Breast epithelium (tissue), 4 donors: ENCODE data around the gene SLCO4A1. TPM values are rescaled to one million over a fixed set of nuclear protein-coding genes. Genes with fewer than 3 reads are reported as not detected.

ENCODE experiments used
- DNase-seq, 2 donors: peaks; one replicate each; pipeline ENCODE4 v3.0.0-alpha.2; 2019; ENCODE audit warnings: low spot score in 2 of 2
- H3K27ac ChIP-seq, 2 donors: fragments of 200-600 bp; sonication (generic) in 1 of 2; one replicate each; pipeline ENCODE4 v1.5.1; 2016 to 2019; ENCODE audit warnings: mild to moderate bottlenecking in 1 of 2
- H3K27me3 ChIP-seq, 2 donors: fragments of 200-600 bp; sonication (generic) in 1 of 2; one replicate each; pipeline versions ENCODE4 v1.5.1 to v1.6.0; 2017 to 2019; ENCODE audit warnings: control low read depth in 1 of 2, mild to moderate bottlenecking in 1 of 2
- H3K36me3 ChIP-seq: fragments of 200-600 bp; one replicate; pipeline ENCODE4 v1.5.1; 2019
- H3K4me1 ChIP-seq, 2 donors: fragments of 200-600 bp; sonication (generic); one replicate each; pipeline ENCODE4 v1.5.1; 2016 to 2019; ENCODE audit warnings: control low read depth in 1 of 2
- H3K4me3 ChIP-seq, 3 donors: fragments of 200-600 bp; sonication (generic); 1 replicate in 2 of 3; 2 replicates in 1 of 3; pipeline ENCODE4 v1.5.1; 2016 to 2019; ENCODE audit warnings: mild to moderate bottlenecking in 3 of 3, moderate library complexity in 2 of 3
- H3K9me3 ChIP-seq, 2 donors: fragments of 200-600 bp; sonication (generic) in 1 of 2; one replicate each; pipeline ENCODE4 v1.5.1; 2016 to 2019; ENCODE audit warnings: control low read depth in 1 of 2
- POLR2A ChIP-seq: fragments of 450-650 bp; IDR thresholded peaks from one replicate; pipeline ENCODE4 v1.6.1; 2016; ENCODE audit warnings: antibody characterized with exemption, mild to moderate bottlenecking, moderate library complexity
- POLR2AphosphoS5 ChIP-seq, 3 donors: sonication (generic); formaldehyde crosslinking; IDR thresholded peaks; one replicate each; pipeline ENCODE4 v1.6.1; 2017; ENCODE audit warnings: antibody characterized with exemption in 3 of 3
- intact Hi-C: fragments of 100-400 bp; cut with DNase I; formaldehyde crosslinking; loops from one replicate; pipeline ENCODE4 v1.15.1; 2023; ENCODE audit warnings: low total_unique reads
- total RNA-seq, 3 donors: library from RNA; depleted of rRNA; stranded (reverse); fragments of >200 nt; gene quantifications; one replicate each; pipeline ENCODE4 v1.1.0, GENCODE V29; 2016
- TF ChIP-seq, protein P1 (sequence below), 3 donors: fragments of 450-650 bp; IDR thresholded peaks; one replicate each; pipeline ENCODE4 v1.5.1; 2016 to 2017; ENCODE audit warnings: antibody characterized with exemption in 3 of 3, mild to moderate bottlenecking in 3 of 3, moderate library complexity in 3 of 3

Gene SLCO4A1
- total RNA-seq, 3 donors from 2014 or later: 8.8 to 26.5 (median 15.4) TPM

DNA sequence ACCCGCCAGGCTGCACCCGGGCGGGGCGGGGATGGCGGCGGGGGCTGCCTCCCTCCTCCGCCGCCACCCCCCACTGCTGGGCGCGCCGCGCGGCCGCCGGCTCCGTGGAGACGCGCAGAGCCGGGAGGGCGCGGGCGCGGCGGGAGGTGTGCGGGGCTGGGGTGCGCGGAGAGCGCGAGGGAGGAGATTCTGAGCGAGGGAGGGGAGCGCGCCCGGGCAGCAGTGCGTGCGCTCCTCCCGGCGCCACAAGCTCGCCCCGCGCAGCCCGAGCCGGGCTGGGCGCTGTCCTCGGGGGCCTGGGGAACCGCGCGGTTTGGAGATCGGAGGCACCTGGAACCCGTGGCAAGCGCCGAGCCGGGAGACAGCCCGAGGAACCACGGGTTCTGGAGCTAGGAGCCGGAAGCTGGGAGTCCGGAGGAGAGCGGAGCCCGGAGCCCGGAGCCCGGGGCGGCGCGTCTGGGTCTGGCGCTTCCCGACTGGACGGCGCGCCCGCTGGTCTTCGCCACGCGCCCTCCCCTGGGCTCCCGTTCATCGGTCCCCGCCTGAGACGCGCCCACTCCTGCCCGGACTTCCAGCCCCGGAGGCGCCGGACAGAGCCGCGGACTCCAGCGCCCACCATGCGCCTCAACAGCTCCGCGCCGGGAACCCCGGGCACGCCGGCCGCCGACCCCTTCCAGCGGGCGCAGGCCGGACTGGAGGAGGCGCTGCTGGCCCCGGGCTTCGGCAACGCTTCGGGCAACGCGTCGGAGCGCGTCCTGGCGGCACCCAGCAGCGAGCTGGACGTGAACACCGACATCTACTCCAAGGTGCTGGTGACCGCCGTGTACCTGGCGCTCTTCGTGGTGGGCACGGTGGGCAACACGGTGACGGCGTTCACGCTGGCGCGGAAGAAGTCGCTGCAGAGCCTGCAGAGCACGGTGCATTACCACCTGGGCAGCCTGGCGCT, 66.6 kb downstream of the SLCO4A1 start, which contains the start of gene NTSR1:
TSS of gene NTSR1 (plus strand) at position 246 of the 946 bp plus-strand sequence. CDS start at position 618, 372 bp downstream.
- TF ChIP-seq POLR2AphosphoS5 (IDR thresholded peaks at IDR 0.05): no peak
- TF ChIP-seq POLR2A: no peak
- TF ChIP-seq, protein P1, sequence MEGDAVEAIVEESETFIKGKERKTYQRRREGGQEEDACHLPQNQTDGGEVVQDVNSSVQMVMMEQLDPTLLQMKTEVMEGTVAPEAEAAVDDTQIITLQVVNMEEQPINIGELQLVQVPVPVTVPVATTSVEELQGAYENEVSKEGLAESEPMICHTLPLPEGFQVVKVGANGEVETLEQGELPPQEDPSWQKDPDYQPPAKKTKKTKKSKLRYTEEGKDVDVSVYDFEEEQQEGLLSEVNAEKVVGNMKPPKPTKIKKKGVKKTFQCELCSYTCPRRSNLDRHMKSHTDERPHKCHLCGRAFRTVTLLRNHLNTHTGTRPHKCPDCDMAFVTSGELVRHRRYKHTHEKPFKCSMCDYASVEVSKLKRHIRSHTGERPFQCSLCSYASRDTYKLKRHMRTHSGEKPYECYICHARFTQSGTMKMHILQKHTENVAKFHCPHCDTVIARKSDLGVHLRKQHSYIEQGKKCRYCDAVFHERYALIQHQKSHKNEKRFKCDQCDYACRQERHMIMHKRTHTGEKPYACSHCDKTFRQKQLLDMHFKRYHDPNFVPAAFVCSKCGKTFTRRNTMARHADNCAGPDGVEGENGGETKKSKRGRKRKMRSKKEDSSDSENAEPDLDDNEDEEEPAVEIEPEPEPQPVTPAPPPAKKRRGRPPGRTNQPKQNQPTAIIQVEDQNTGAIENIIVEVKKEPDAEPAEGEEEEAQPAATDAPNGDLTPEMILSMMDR (IDR thresholded peaks at IDR 0.05): no peak
- intact Hi-C loops: no loop called here
- peak within 1 kb of the TSS in 2 of 3 donors; percentile 5 to 19 for H3K4me3 ChIP-seq
- no peaks in the 10 kb centered on the region for H3K36me3 ChIP-seq
- peaks cover 4 to 62% of the 10 kb centered on the region in 2 donors for H3K27me3 ChIP-seq
- H3K27ac ChIP-seq: no peak within 1 kb of the TSS
- H3K4me1 ChIP-seq: peaks cover 0 to 4% of the 10 kb centered on the region in 2 donors
- DNase-seq: no peak
- H3K9me3 ChIP-seq: no peaks in the 10 kb centered on the region

DNA sequence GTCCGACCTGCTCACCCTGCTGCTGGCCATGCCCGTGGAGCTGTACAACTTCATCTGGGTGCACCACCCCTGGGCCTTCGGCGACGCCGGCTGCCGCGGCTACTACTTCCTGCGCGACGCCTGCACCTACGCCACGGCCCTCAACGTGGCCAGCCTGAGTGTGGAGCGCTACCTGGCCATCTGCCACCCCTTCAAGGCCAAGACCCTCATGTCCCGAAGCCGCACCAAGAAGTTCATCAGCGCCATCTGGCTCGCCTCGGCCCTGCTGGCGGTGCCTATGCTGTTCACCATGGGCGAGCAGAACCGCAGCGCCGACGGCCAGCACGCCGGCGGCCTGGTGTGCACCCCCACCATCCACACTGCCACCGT, 67.2 kb downstream of the SLCO4A1 start:
- Histone ChIP-seq H3K27ac (no peak overlapping the region), H3K4me1 (peaks cover 0 to 4% of the 10 kb centered on the region in 2 donors), H3K36me3 (no peaks in the 10 kb centered on the region), H3K9me3 (no peaks in the 10 kb centered on the region), H3K27me3 (peaks cover 4 to 62% of the 10 kb centered on the region in 2 donors), H3K4me3 (no peak overlapping the region)
- DNase-seq: no peak
- no peak for TF ChIP-seq POLR2AphosphoS5 (IDR thresholded peaks at IDR 0.05)
- TF ChIP-seq, protein P1 (IDR thresholded peaks at IDR 0.05): no peak
- no peak for TF ChIP-seq POLR2A
- intact Hi-C loops: no loop called here

DNA sequence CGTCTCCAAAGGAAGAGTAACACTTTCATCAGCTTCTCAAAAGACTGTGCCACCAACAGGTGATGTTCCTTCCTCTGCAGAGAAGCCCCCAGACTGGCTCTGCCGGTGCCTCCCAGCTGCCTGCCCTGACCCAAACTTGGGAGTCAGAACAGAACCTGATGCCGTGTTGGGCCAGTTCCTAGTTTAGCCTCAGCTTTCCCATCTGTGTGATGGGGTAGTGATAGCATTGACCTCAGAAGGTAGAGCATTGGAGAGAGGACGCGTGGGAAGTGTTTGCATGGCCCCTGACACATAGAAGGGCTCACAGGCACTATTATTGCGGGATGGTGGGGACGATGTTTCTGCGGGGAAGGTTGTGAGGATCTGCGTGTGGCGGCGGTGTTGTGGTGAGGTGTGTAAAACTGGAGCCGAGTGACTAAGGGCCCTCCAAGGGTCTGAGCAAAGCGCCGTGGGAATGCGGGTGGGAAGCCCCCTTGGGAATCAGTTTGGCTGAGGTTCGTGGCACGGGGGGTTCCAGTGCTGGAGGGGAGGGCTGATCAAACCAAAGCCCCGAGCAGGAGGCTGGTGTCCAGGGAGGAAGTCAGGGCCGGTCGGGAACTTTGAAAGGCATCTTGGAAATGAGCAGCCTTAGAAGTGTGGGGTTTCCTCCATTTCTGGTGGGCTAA, 68.0 kb downstream of the SLCO4A1 start:
- Histone ChIP-seq H3K4me1 (no peaks in the 10 kb centered on the region), H3K4me3 (no peak overlapping the region), H3K27me3 (peaks cover 4 to 59% of the 10 kb centered on the region in 2 donors), H3K9me3 (no peaks in the 10 kb centered on the region), H3K27ac (no peak overlapping the region), H3K36me3 (no peaks in the 10 kb centered on the region)
- TF ChIP-seq POLR2A (no peak), POLR2AphosphoS5 (IDR thresholded peaks at IDR 0.05) (no peak)
- TF ChIP-seq, protein P1 (IDR thresholded peaks at IDR 0.05): no peak
- intact Hi-C loops: no loop called here
- no peak for DNase-seq

DNA sequence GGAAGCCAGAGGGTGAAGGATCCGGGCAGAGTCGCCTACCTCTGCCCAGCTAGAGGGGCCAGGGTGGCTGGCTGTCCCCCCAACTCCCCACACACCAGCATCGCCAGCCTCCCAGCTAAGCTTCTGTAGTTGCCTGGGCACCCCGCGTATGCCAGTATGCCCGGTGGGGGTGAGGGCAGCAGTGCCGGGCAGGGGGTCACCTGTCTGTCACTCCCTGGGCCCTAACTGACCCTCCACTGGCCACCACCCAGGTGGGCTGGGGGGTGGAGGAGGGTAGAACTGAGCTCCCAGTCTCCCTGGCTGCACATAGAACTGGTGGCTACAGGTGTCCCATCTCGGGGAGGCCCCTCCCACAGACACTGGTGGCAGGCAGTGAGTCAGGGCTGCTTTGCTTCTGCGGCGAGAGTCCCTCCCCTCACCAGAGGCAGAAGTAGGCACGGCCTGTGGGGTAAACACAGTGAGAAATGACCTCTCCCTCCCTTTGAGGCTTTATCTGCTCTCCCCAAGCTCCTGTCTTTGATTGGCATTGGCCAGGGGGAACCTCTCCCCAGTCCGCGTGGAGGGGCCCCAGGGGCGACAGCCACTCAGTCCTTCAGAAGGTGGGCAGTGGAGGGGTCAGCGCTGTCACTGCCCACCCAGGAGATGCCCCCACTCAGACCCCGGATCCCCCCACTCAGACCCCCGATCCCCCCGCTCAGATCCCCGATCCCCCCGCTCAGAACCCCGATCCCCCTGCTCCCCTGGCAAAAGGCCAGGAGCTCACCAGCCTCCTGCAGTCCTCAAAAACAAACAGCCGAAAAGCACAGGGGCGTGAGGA, 68.8 kb downstream of the SLCO4A1 start:
- Histone ChIP-seq H3K9me3 (no peaks in the 10 kb centered on the region), H3K27ac (no peak overlapping the region), H3K27me3 (peaks cover 4 to 58% of the 10 kb centered on the region in 2 donors), H3K36me3 (no peaks in the 10 kb centered on the region), H3K4me1 (no peaks in the 10 kb centered on the region), H3K4me3 (no peak overlapping the region)
- no peak for TF ChIP-seq POLR2A
- no peak for DNase-seq
- intact Hi-C loops: loop anchor here (1.0 kb wide), 1 partner anchor 30 kb away; no protein-coding TSS in a partner anchor

DNA sequence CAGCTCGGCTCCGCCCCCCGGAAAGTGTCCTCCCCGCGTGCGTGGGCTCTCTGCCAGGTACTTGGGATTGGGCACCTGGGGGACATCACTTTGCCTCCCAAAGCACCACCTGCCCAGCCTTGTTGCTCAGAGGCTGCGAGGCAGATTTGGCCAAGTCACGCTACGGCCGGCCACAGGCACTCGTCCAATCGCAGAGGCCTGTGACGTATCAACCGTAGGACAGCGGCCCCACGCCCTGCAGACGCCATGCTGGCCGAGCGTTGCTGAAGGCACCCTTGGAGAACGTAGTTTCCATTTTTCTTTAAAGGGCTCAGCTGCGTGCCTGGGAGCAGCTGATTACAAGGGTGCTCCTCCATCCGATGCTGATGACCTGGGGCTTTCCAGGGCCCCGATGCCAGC, 69.4 kb downstream of the SLCO4A1 start:
- TF ChIP-seq, protein P1 (IDR thresholded peaks at IDR 0.05): no peak
- TF ChIP-seq POLR2A (no peak), POLR2AphosphoS5 (IDR thresholded peaks at IDR 0.05) (no peak)
- no peaks in the 10 kb centered on the region for H3K36me3 ChIP-seq
- no peak overlapping the region for H3K27ac ChIP-seq
- peaks cover 4 to 57% of the 10 kb centered on the region in 2 donors for H3K27me3 ChIP-seq
- H3K9me3 ChIP-seq: no peaks in the 10 kb centered on the region
- H3K4me1 ChIP-seq: no peaks in the 10 kb centered on the region
- DNase-seq: no peak
- intact Hi-C loops: loop anchor here (1.0 kb wide), 1 partner anchor 30 kb away; no protein-coding TSS in a partner anchor
- H3K4me3 ChIP-seq: no peak overlapping the region
